Muscle layer of duodenum (tissue), 2 donors: ENCODE results near the gene THRA.

Experiments
- H3K27ac ChIP-seq: one replicate; pipeline ENCODE4 v1.7.0; 2013; ENCODE audit warnings: mild to moderate bottlenecking, low read length
- H3K27me3 ChIP-seq: one replicate; pipeline ENCODE4 v1.7.0; 2013; ENCODE audit warnings: low read depth, mild to moderate bottlenecking, control low read depth, low read length
- H3K36me3 ChIP-seq, 2 donors: one replicate each; pipeline ENCODE4 v1.7.0; 2013; ENCODE audit warnings: low read length in 2 of 2, control low read depth in 1 of 2, mild to moderate bottlenecking in 1 of 2; ENCODE audit not compliant: insufficient read depth in 2 of 2, control insufficient read depth in 1 of 2
- H3K4me1 ChIP-seq, 2 donors: one replicate each; pipeline ENCODE4 v1.7.0; 2013; ENCODE audit warnings: low read length in 2 of 2, mild to moderate bottlenecking in 2 of 2, control low read depth in 1 of 2, moderate library complexity in 1 of 2; ENCODE audit not compliant: insufficient read depth in 2 of 2, control insufficient read depth in 1 of 2
- H3K4me3 ChIP-seq, 2 donors: one replicate each; pipeline ENCODE4 v1.7.0; 2013; ENCODE audit warnings: low read length in 2 of 2, low read depth in 1 of 2, mild to moderate bottlenecking in 1 of 2
- H3K9me3 ChIP-seq, 2 donors: one replicate each; pipeline ENCODE4 v1.7.0; 2013; ENCODE audit warnings: low read length in 2 of 2, control low read depth in 1 of 2, mild to moderate bottlenecking in 1 of 2; ENCODE audit not compliant: control insufficient read depth in 1 of 2
- donor health status: healthy.

THRA gene

GRCh38 chr17:40105861-40106759 is 43.3 kb downstream of the THRA start:
- peaks cover 73 to 85% of the 10 kb centered on the region in 2 donors for H3K4me1 ChIP-seq
- no peaks in the 10 kb centered on the region for H3K9me3 ChIP-seq
- no peak overlapping the region for H3K4me3 ChIP-seq
- H3K27ac ChIP-seq: peak overlapping the region; percentile 70
- H3K36me3 ChIP-seq: no peaks in the 10 kb centered on the region
- no peaks in the 10 kb centered on the region for H3K27me3 ChIP-seq

GRCh38 chr17:40106760-40107521 is 44.2 kb downstream of the THRA start:
- Histone ChIP-seq H3K27me3 (no peaks in the 10 kb centered on the region), H3K4me1 (peaks cover 75 to 89% of the 10 kb centered on the region in 2 donors), H3K4me3 (peak overlapping the region in 1 of 2 donors; percentile 3)

GRCh38 chr17:40107522-40108174 is 44.9 kb downstream of the THRA start:
- Histone ChIP-seq H3K27ac (peak overlapping the region; percentile 92), H3K4me3 (peak overlapping the region in 1 of 2 donors; percentile 47), H3K4me1 (peaks cover 82 to 96% of the 10 kb centered on the region in 2 donors), H3K9me3 (no peaks in the 10 kb centered on the region), H3K27me3 (no peaks in the 10 kb centered on the region), H3K36me3 (no peaks in the 10 kb centered on the region)

More at GRCh38 chr17:40106760-40107521, 44.2 kb downstream of the THRA start:
- H3K9me3 ChIP-seq: no peaks in the 10 kb centered on the region
- peak overlapping the region; percentile 92 for H3K27ac ChIP-seq
- no peaks in the 10 kb centered on the region for H3K36me3 ChIP-seq

GRCh38 chr17:40108970-40109824 is 46.4 kb downstream of the THRA start:
- Histone ChIP-seq H3K4me1 (peaks cover 76 to 94% of the 10 kb centered on the region in 2 donors), H3K27me3 (no peaks in the 10 kb centered on the region), H3K9me3 (no peaks in the 10 kb centered on the region), H3K36me3 (peaks cover 0 to 6% of the 10 kb centered on the region in 2 donors), H3K27ac (peak overlapping the region; percentile 90), H3K4me3 (no peak overlapping the region)

- Histone ChIP-seq H3K27ac (peak overlapping the region; percentile 90), H3K4me3 (no peak overlapping the region), H3K36me3 (peaks cover 0 to 6% of the 10 kb centered on the region in 2 donors), H3K4me1 (peaks cover 66 to 83% of the 10 kb centered on the region in 2 donors), H3K27me3 (no peaks in the 10 kb centered on the region), H3K9me3 (no peaks in the 10 kb centered on the region)
These were observed 47.5 kb downstream of the THRA start for GRCh38 chr17:40110026-40110845.

GRCh38 chr17:40111221-40112128 is 48.7 kb downstream of the THRA start:
- peaks cover 53 to 71% of the 10 kb centered on the region in 2 donors for H3K4me1 ChIP-seq
- peak overlapping the region; percentile 90 for H3K27ac ChIP-seq
- H3K4me3 ChIP-seq: peak overlapping the region; percentile 27 to 68
- no peaks in the 10 kb centered on the region for H3K27me3 ChIP-seq
- H3K9me3 ChIP-seq: no peaks in the 10 kb centered on the region
- H3K36me3 ChIP-seq: peaks cover 0 to 6% of the 10 kb centered on the region in 2 donors

- H3K9me3 ChIP-seq: no peaks in the 10 kb centered on the region
- H3K27me3 ChIP-seq: no peaks in the 10 kb centered on the region
- peak overlapping the region; percentile 17 to 68 for H3K4me3 ChIP-seq
- peak overlapping the region; percentile 90 for H3K27ac ChIP-seq
- peaks cover 46 to 63% of the 10 kb centered on the region in 2 donors for H3K4me1 ChIP-seq
- H3K36me3 ChIP-seq: peaks cover 0 to 6% of the 10 kb centered on the region in 2 donors
These were observed 49.5 kb downstream of the THRA start for GRCh38 chr17:40112191-40112711.

- Histone ChIP-seq H3K27ac (peak overlapping the region; percentile 90), H3K9me3 (no peaks in the 10 kb centered on the region), H3K27me3 (no peaks in the 10 kb centered on the region), H3K4me1 (peaks cover 41 to 59% of the 10 kb centered on the region in 2 donors), H3K4me3 (peak overlapping the region; percentile 17 to 68), H3K36me3 (peaks cover 0 to 6% of the 10 kb centered on the region in 2 donors)
These were observed 49.9 kb downstream of the THRA start for GRCh38 chr17:40112718-40113109.
